Left ventricle myocardium inferior (tissue), 1 donor: Measurements from ENCODE around the gene ASGR1. TPM values are rescaled to one million over a fixed set of nuclear protein-coding genes. Genes with fewer than 3 reads are reported as not detected.

ENCODE experiments used
- DNase-seq: peaks from one replicate; pipeline ENCODE4 v3.0.0-alpha.2; 2020
- H3K27ac ChIP-seq: fragments of 200-600 bp; replicated peaks from 2 replicates; pipeline ENCODE4 v1.8.0; 2021
- H3K27me3 ChIP-seq: fragments of 200-600 bp; 2 replicates; pipeline ENCODE4 v1.8.0; 2021; ENCODE audit warnings: low read depth
- H3K36me3 ChIP-seq: fragments of 200-600 bp; 2 replicates; pipeline ENCODE4 v1.8.0; 2021
- H3K4me1 ChIP-seq: fragments of 200-600 bp; 2 replicates; pipeline ENCODE4 v1.8.0; 2021
- H3K4me3 ChIP-seq: fragments of 200-600 bp; 2 replicates; pipeline ENCODE4 v1.8.0; 2021; ENCODE audit warnings: mild to moderate bottlenecking, moderate library complexity
- H3K9me3 ChIP-seq: fragments of 200-600 bp; replicated peaks from 2 replicates; pipeline ENCODE4 v1.8.0; 2021
- intact Hi-C: fragments of 100-400 bp; cut with micrococcal nuclease; formaldehyde crosslinking; loops from one replicate; pipeline ENCODE4 v1.11.0; 2022
- total RNA-seq: library from RNA; stranded (reverse); fragmentation: NEBNext Ultra II Directional; extraction: Animal tissue kit (Norgen Biotek cat#: 25700); gene quantifications from one replicate; pipeline ENCODE4 v1.2.1, GENCODE V29; 2021
- TF ChIP-seq, protein P1 (sequence below): fragments of 200-600 bp; IDR thresholded peaks from 2 replicates; pipeline ENCODE4 v1.8.0; 2021; ENCODE audit warnings: antibody characterized with exemption, mild to moderate bottlenecking, borderline replicate concordance
- donor health status: DM: no; HTN: yes; CAD: no; lungs with severe emphysema.

Gene ASGR1
- total RNA-seq, 1 donor from 2014 or later, result 0.14 TPM

DNA sequence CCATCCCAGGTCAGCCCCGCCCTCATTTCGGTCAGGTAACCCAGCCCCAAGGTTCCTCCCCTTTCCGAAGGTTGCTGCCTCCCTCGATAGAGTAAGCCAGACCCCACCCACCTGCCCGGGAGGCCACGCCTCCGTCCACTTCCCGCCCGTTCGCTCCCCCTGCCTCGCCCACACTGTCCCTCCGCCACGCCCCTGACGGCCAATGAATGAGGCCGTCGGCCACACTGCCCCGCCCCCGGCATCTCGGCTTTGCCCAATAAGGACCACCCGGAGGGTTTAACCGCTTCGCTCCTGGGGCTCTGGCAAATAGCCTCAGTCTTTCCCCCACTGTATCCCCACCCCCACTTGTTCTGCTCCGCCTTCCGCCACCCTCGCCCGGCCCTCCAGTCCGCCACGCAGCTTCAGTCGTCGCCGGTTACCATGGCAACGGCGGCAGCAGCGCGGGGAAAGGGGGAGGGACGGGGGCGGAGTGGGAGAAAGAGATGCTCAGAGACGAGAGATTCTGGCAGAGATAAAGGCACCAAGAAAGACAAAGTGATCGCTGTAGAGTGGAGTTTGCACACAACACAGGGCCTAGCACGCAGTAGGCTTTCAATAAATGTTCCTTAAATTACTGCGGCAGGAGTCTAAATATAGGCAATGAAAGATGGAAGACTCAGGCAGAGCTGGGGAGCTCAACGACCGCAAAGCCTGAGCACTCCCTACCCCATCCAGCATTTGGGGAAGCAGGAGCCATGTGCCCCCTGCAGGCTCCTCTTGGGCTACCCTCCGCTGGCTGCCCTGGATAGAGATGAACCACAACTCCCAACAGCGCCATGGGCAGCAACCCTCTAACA, 35.3 kb upstream of the ASGR1 start:
- H3K36me3 ChIP-seq, result no peaks in the 10 kb centered on the region
- H3K4me1 ChIP-seq, result peaks cover 70% of the 10 kb centered on the region
- no peaks in the 10 kb centered on the region for H3K9me3 ChIP-seq
- TF ChIP-seq, protein P1, sequence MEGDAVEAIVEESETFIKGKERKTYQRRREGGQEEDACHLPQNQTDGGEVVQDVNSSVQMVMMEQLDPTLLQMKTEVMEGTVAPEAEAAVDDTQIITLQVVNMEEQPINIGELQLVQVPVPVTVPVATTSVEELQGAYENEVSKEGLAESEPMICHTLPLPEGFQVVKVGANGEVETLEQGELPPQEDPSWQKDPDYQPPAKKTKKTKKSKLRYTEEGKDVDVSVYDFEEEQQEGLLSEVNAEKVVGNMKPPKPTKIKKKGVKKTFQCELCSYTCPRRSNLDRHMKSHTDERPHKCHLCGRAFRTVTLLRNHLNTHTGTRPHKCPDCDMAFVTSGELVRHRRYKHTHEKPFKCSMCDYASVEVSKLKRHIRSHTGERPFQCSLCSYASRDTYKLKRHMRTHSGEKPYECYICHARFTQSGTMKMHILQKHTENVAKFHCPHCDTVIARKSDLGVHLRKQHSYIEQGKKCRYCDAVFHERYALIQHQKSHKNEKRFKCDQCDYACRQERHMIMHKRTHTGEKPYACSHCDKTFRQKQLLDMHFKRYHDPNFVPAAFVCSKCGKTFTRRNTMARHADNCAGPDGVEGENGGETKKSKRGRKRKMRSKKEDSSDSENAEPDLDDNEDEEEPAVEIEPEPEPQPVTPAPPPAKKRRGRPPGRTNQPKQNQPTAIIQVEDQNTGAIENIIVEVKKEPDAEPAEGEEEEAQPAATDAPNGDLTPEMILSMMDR, result peak; percentile 62
- intact Hi-C loops, result no loop called here
- no peaks in the 10 kb centered on the region for H3K27me3 ChIP-seq
- H3K4me3 ChIP-seq, result peak overlapping the region; percentile 81
- peak; percentile 99 for DNase-seq
- peak overlapping the region; percentile 75 for H3K27ac ChIP-seq

- DNase-seq, result peak; percentile 52
- Histone ChIP-seq H3K27ac (peak overlapping the region; percentile 75), H3K27me3 (no peaks in the 10 kb centered on the region), H3K36me3 (no peaks in the 10 kb centered on the region), H3K4me1 (peaks cover 64% of the 10 kb centered on the region), H3K9me3 (no peaks in the 10 kb centered on the region), H3K4me3 (peak overlapping the region; percentile 81)
- intact Hi-C loops, result no loop called here
- TF ChIP-seq, protein P1, result peak; percentile 32
Observed at GRCh38 chr17:7213895-7214299, 34.7 kb upstream of the ASGR1 start.

DNA sequence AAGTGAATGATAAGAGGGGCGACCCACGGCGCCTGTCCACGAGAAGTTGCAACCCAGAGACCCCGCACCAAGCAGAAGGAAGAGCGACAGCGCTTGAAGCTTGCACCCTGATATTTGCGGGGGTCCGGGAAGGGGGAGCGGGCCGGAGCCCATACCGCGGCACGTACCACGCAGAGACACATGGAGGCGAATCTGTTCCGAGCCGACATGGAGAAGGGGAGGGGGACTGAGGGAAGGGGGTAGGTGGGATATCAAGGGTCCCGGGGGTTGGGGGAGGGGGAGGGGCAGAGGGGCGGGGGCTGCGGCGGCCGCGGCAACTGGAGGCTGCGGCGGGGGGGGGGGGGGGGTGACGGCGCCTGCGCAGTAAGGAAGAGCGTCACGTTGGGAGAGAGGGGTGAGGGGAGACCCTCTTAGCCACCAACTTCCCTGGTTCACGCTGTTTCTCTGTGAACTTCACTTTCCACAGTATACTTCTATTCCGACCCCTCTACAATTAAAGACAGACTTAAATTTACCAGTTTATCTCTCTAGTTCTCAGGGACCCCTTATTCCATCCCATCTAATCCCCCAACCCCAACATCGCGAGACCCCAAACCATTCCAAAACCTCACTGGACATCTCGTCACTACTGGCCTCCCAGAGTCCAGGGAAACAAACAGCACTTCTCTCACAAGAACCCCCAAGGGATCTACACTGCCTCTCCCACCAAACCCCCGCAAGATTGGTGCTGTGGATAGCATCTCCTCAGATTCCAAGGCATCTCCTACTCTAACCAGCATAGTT, 32.5 kb upstream of the ASGR1 start:
- TF ChIP-seq, protein P1, result no peak
- Histone ChIP-seq H3K4me1 (peaks cover 43% of the 10 kb centered on the region), H3K27me3 (no peaks in the 10 kb centered on the region), H3K9me3 (no peaks in the 10 kb centered on the region), H3K36me3 (no peaks in the 10 kb centered on the region), H3K27ac (no peak overlapping the region), H3K4me3 (peak overlapping the region; percentile 38)
- peak; percentile 12 for DNase-seq
- intact Hi-C loops, result no loop called here

DNA sequence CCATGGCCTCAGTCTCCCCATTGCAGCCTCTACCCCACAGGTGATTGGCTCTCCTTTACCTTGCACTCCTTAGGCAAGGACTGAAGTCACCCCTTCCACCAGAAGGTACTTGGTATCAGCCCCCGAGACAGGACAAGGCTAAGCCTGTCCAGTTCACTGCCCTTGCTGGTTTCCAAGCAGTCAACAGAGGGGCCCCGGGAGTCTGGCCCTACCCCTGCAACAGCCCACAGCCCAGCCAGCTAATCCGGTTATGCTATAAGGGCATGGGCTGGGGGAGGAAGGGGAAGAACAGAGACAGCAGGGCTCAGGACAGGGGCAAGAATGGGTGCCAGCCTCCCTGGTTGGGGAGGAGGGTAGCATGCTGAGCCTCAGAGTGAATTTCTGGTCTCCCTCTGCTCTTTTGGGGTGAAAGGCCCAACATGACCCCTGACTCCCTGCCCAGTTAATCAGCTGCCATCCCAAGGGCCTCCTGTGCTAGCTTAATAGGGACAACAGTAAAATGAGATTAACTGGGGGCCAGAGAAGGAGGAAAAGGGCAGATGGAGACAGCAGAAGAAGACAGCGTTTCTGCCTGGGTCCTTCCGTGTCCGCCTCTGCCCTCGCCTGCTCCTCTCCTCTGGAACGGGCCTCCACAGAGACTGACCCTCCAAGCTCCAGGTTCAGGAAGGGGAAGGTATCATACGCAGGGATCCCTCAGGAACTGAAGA, 29.7 kb upstream of the ASGR1 start:
- H3K4me1 ChIP-seq, result peaks cover 30% of the 10 kb centered on the region
- peak; percentile 6 for DNase-seq
- TF ChIP-seq, protein P1, result no peak
- no peak overlapping the region for H3K27ac ChIP-seq
- H3K9me3 ChIP-seq, result no peaks in the 10 kb centered on the region
- no peak overlapping the region for H3K4me3 ChIP-seq
- H3K36me3 ChIP-seq, result no peaks in the 10 kb centered on the region
- H3K27me3 ChIP-seq, result no peaks in the 10 kb centered on the region
- intact Hi-C loops, result no loop called here

DNA sequence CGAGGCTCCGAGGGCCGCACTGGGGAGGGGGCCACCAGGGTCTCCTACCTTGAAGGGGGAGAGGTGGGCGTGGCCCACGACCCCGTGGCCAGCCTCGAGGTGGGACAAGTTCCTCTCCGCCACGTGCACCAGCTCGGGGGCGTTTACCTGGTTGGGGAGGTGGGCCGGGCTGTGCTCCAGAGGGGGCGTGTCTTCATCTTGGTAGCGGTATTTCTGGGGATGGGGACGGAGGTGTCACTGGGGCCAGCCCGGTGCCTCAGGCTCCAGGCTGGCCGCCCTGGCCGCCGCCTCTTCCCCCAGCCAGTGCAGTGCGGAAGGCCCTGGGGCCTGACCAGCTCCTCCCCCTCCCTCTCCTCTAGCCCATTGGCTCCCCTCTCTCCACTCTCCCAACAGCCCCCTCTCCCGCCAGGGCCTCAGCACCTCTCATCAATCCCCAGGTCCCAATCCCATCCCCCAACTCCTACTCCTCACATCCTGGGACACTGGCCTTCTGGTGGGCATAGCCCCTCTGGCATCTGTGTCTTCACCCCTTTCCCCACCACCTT, 28.9 kb upstream of the ASGR1 start:
- Histone ChIP-seq H3K27ac (no peak overlapping the region), H3K9me3 (no peaks in the 10 kb centered on the region), H3K36me3 (peaks cover 5% of the 10 kb centered on the region), H3K4me1 (peaks cover 26% of the 10 kb centered on the region), H3K4me3 (no peak overlapping the region), H3K27me3 (no peaks in the 10 kb centered on the region)
- TF ChIP-seq, protein P1, result no peak
- intact Hi-C loops, result no loop called here
- peak; percentile 14 for DNase-seq
